NB4 (cell line): ENCODE measurements around the gene TMEM240.

Source experiments
- CTCF ChIP-seq: IDR thresholded peaks from one replicate; pipeline ENCODE4 v1.5.1; 2012; ENCODE audit warnings: low read depth, low read length
- MYC ChIP-seq: IDR thresholded peaks from 2 replicates; pipeline ENCODE4 v1.6.1; 2011; ENCODE audit warnings: low read depth, low read length
- POLR2A ChIP-seq: IDR thresholded peaks from 2 replicates; pipeline ENCODE4 v1.6.1; 2011; ENCODE audit warnings: mild to moderate bottlenecking; ENCODE audit not compliant: insufficient read length; ENCODE audit errors: extremely low read depth

- TF ChIP-seq CTCF = no peak
- no peak for TF ChIP-seq MYC
- no peak for TF ChIP-seq POLR2A
Measured at GRCh38 chr1:1510912-1511532, 29.4 kb downstream of the TMEM240 start.
